Measurements from ENCODE around the gene ZNF503.
A peak's percentile ranks its signal among the peaks of the same experiment; 100 is the strongest.

Gene ZNF503

DNA sequence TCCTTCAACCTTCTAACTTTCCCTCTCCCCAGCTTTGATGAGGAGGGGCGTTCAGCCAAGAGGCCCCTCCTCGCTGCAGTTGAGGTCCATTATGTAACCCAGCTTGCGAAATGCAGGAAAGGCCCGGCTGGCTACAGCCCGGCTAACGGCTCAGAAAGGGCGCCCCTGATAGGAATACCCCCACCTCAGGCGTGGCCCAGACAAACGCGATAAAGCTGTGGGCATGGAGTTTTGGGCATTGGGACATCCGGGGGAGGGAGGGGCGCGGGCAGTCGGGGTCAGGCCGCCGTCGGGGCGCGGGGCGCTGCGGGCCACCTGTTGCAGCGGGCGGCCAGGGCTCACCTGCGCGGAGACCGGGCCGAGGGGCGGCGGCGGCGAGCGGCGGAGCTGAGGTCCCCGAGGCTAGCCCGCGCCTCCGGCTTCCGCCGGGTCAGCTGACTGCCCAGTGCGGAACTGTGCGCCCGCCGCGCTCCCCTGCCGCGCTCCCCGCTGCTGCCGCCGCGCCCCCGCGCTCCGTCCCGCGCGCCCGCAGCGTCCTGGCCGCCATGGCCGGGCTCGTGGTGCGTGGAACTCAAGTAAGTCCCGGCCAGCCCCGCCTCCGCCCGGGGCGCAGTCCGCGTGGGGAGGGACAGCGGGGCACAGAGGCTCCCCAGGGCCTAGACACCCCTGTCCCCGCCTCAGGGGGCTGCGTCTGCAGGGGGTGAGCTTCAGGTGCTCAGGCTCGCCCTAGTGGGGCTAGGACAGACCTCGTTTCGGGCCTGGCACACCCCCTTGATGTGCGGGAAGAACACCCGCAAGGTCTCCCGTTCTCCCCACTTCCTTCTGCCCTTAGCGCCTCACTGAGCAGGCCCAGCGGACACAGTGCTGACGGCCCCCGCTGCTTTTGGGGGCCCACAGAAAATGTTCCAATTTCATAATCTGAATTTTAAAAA is 29.9 kb upstream of the ZNF503 start, which contains the start of gene LRMDA:
TSS of gene LRMDA (plus strand) at position 445 of the 932 bp plus-strand sequence.
- peak in 21 of 51 donors; percentile 5 to 61 (median 30) for DNase-seq

DNA sequence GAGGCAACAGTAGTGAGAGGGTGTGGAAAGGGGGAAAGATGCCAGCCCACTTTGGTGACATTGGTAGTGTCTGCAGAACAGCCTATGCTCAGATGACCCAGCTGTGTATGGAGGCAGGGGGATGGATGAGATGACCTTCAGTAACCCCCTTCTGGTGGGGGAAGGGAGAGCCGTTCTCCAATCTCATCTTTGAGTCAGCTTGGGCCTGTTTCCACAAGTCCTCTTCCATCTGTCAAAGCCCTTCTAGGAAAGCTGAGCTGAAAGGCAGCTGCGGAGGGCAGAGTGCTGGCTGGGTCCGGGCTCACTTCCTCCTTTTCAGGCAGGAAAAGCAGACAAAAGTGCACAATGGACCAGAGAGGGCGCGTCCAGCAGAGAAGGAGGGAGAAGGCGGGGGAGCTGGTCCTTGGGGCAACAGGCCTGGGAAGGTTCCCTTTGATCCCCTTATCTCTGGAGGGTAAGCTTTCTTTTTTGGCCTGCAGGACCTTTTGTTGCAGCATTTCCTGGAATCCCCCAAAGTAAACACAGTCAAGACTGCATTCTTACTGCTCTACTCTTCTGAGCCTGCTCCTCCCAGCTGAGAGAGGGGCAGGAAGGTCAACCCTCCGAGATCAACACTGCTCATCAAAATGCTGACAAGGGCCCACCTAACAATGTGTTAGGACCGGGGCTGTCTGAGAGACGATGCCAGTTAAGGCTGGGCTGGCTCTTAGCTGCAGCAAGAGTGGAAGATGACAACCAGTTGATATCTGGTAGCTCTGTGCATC is 28.6 kb upstream of the ZNF503 start:
- DNase-seq, result peak in 12 of 51 donors; percentile 3 to 23 (median 14)

DNA sequence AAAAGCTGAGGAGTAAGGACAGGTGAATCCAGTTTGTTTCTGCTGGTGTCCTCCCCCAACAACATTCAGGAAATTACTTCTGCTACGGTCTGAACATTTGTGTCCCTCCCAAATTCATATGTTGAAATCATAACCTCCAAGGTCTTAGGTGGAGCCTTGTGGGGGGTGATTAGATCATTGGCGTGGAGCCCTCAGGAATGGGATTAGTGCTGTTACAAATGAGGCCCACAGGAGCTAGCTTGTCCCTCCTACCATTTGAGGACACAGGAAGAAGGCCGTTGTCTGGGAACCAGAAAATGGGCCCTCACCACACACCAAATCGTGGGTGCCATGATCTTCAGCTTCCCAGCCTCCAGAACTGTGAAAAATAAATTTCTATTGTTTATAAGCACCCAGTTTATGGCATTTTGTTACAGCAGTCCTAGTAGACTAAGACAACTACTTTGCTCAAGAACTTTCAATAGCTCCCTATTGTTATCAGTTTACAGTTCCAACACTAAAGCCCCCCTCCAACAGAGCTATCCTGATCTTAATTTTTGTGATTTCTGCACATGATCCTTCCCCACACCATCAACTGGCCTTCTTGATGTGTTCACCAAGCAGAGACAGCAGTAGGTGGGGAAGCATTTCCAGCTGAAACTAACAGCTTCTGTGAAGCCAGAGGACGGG is 27.7 kb upstream of the ZNF503 start:
- DNase-seq, result no peak

DNA sequence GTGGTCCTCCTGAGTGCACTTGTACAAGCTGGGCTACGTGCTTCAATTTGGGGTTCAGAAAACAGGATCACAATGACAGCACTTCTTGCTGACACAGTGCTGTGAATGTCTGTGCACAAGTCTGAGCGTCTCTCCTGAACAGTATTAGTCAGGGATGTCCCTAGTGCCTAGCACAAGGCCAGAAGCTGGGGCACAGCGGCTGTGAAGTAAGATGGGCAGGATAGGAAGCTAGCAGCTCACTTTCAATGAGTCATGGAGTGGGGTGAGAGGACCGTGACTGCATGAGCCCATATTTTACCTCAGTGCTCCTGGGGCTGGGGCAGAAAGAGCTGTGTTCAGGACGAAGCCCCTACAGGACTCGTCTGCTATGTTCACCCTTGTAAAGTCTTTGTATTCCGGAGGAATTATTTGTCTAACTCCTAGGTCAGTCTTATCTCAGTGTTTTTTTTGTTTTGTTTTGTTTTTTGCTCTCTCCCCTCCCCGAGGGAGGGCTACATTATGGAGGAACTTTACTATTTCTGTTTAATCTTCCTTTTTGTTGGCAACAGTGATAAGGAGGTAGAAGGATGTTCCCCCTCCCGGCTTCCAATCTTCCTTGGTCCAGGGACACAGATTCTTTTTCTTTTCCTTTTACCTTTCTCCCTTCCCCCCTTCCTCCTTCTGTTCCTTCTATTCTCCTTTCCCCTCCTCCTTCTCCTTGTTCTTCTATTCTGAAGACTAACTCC is 27.0 kb upstream of the ZNF503 start:
- no peak for DNase-seq

DNA sequence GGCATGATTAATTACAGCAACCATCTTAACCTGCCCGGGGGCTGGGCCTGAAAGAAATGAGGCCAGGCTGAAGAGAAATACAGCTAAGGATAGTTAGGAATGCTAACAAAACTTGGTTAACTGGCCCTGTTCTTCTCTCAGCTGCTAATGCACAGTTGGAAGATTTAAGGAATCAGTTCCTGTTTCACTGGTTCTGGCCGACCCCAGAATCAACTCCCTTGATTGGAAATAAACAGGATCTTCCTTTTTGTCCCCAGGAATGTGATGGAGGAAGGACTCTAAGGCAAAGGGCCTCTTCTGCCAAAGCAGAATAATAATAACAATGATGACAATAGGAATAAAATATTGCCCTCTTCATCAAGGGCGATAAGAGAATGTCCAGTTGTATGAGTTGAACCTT is 26.4 kb upstream of the ZNF503 start:
- DNase-seq, result no peak

DNA sequence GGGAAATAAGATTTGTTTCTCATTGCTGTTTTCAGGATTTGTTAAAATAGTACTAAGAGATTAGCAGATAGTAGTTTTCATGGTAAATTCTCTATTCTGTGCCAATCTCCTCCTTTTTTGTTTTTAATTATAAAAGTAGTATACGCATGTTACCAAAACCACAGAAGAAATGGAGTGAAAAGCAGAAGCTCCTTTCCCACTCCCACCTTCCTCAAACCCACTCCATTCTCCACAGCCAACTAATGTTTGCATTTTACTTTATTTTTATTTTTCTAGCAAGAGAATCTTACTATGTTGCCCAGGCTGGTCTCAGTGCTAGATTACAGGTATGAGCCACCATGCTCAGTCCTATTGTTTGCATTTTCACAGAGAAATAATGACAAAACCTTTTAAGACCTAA is 25.3 kb upstream of the ZNF503 start:
- DNase-seq, result no peak

DNA sequence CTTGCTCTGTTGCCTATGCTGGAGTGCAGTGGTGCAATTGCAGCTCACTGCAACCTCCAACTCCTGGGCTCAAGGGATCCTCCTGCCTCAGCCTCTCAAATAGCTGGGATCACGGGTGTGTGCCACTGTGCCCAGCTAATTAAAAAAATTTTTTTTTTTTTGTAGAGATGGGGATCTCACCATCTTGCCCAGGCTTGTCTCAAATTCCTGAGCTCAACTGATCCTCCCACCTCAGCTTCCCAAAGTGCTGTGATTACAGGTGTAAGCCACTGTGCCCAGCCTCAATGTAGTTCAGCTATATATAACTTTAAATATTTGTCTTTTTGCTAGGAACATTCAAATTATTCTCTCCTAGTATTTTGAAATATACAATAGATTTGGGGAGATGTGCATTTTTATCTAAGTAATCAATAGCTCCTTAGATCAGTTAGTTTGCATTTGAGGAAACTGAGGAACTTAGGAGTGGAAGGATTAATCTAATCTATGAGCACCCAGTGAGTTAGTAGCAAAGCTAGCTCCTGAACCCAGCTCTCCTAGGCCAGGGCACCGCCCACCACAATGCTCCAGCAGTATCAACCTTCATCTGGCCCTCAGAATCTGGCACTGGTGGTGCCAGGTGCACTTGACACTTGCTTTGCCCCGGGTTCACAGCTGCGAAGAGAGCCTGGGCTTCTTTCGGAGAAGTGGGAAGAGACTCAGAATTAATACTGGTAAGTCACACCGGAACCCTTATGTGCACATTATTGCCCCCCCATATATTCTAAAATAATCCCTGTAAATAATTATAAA is 23.9 kb upstream of the ZNF503 start:
- no peak for DNase-seq

DNA sequence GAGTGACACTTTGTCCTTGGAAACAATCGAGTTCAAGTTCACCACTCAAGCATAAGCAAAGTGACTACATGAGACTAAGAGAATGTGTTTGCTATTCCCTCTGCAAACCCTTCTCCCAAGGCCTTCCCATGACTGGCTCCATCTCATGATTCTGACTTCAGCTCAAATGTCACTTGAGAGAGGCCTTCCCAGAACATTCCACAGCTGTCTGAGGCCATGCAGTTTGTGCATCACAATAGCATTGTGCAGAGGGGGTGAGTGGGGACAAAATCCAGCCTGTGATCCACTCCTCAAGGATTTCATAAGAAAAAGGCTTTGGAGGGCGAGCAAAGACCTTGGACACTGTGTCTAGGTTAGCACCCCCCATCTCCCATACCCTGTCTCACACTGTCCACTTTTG is 23.0 kb upstream of the ZNF503 start:
- no peak for DNase-seq

DNA sequence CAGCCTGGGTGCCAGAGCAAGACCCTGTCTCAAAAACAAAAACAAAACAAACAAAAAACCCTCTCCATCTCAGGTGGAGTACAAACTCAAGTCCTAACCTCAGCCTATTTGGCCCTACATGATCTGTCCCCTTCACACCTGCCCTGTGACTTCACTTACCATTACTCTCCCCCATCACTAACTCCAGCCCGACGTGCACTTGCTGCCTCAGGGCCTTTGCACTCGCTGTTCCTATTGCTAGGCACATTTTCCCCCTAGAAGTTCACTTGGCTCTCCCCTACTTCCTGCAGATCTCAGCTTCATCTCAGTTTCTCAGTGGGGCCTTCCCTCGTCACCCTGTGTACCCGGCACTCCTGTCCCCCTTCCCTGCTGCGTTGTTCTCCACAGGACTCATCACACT is 21.3 kb upstream of the ZNF503 start:
- DNase-seq, result no peak

DNA sequence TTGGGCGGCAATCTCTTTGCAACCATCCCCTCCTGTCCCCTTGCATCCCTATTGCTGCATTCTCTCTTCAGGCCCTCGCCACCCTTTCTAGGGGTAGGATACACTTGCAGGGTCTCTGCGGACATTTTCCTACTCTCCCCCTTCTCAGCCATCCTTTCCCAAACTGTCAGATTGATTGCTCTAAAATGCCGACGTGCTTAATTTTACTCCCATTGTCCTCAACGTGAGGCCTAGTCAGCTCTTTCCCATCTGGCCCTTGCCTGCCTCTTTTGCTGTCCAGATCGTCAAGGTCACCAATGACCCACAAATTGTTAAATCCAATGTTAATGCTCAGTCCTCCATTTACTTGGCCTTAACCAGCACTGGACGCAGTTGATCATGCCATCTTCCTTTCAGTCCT is 17.1 kb upstream of the ZNF503 start:
- no peak for DNase-seq

DNA sequence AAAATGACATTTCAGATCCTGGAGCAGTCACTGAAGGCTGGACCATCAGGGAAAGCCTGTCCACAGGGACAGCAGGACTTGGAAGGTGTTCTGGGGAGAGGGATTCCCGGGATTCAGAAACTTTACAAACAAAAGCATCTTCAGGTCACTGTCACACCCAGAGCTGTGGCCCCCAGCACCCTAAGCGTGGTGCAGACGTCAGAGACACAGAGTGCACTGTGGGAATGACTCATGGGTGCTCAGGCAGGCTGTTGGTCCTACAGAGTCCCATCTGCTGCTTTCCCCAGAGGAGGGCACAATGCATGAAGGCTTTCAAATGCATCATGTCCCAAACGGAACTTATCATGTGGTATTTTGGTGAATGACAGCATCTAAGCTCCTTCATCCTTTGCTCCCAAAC is 16.7 kb upstream of the ZNF503 start:
- DNase-seq, result no peak

DNA sequence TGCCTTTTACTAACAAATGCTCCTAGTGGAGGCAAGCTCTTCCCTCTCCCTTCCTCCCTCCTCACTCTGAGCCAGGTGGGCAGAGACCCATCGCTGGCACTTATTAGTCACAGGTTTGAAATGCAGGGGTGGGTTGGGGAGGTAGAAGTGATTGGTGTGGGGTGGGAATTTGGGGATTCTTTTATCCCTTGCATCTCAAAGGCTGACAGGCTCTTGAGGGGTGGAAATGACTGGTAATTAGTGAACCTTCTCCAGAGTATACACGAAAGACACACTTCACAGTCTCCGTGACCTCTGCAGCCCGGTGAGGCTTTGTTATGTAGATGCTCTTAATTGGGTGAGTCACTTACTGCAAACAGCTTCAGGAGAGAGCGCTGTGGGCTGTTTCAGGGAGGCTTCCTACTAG is 16.0 kb upstream of the ZNF503 start:
- DNase-seq, result peak in 1 of 51 donors; percentile 38

DNA sequence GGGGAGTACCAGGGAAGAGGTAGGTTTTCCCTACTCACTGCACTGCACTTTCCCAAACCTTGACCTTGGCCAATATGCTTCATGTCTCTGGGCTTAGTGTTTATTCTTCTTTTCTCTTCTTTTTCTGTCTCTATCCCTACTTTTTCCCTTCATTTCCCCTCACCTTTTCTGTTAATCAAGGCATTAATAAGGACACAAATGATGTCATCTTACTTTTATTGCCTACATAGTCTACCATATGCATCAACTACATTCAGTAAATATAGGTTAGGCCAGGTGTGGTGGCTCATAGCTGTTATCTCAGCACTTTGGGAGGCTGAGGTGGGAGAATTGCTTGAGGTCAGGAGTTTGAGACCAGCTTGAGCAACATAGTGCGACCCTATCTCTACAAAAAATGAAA is 13.0 kb upstream of the ZNF503 start:
- DNase-seq, result no peak

DNA sequence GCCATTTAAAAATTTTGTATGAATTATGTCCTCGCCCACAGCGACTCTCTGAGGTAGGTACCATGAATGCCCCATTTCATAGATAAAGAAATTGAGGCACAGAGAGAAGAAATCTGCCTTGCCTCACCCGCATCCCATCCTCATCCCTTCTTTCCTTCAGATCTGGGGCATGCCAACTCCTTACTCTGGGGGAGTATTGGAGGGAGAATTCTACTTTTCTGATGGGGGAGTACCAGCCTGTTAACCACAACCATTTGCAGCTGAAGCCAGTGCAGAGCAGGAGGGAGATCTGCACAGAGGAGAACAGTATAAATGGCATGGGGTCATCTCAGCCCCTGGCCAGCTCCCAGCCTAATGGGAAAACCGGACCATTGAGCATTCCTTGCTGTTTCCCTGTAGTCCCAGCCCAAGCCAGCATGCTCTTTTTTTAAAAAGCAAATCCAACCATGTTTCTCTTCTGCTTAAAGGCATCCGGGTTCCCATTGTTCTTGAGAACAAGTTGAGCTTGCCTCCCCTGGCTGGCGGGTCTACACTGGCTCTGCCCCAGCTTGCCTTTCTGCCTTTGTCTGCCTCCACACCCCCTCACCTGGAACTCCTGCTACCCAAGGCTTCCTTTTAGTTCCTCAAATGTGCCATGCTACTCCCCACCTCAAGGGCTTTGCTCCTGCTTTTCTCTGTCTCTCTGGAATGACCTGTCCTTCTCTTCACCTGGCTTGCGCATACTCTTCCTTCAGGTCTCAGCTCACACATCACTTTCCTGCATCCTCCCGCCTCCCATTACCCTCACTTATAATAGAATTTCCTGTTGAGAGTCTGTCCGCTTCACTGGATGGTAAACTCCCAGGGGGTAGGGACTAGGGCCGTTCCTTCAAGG is 8.8 kb upstream of the ZNF503 start:
- DNase-seq, result no peak

DNA sequence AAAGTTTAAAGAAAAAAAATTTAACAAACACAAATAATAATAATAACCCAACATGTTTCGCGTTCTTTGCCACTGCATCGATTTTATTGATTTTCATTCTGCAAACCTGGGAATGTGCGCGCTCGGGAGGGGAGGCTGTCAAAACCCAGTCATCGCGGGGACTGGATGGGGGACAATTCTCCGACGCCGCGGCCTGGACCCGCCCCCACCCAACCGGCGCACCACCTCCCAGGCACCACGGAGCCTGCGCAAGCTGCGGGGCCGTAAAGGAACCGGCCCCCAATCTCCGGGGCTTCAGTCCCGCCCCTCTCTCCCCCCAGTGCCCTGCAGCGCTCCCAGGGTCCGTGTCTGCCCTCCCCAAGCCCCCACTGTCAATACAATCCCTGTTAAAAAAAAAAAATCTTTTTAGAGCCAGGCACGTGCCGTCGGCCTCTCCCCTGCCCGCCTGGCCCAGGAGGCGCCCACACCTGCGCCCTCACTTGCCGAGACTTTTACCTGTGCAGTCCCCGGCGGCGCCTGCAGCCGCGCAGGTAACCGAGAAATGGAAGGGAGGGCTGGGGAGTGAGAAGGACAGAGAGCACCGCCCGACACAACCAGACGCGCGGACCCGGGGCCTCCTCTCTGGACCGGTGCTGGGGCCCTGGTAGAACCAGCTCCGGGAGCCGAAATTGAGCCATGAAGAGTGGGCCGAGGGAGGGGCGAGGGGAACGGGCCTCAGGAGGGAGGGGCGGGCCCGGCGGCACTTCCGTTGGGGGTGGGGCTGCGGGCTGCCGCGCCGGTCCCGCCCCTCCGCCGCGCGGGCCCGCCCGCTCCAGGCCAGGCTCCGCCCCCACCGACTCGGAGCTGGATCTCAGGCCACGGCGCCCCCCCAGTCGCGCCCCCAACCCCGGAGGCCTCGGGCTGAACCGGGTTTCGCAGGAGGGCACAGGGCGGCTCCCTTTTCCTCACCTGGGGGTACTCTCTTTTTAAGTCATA is 7.6 kb upstream of the ZNF503 start:
- DNase-seq, result peak in 26 of 51 donors; percentile 18 to 65 (median 42)

DNA sequence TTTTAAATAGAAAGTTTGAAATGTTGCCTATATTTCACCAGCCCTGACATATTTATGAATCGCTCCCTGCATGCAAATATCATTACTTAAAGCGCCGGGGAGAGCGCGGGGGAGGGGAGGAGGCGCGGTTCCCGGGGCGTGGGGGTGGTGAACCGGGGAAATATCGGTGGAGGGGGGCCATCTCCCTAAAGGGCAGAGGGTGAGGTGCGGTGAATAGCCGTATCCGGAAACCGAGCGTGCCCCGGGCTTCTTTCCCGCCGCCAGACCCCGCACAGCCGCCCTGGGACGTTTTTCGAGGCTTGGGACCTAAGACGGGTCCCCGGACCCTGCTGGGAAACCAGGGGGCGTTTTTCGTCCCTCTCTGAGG is 6.9 kb upstream of the ZNF503 start:
- no peak for DNase-seq

DNA sequence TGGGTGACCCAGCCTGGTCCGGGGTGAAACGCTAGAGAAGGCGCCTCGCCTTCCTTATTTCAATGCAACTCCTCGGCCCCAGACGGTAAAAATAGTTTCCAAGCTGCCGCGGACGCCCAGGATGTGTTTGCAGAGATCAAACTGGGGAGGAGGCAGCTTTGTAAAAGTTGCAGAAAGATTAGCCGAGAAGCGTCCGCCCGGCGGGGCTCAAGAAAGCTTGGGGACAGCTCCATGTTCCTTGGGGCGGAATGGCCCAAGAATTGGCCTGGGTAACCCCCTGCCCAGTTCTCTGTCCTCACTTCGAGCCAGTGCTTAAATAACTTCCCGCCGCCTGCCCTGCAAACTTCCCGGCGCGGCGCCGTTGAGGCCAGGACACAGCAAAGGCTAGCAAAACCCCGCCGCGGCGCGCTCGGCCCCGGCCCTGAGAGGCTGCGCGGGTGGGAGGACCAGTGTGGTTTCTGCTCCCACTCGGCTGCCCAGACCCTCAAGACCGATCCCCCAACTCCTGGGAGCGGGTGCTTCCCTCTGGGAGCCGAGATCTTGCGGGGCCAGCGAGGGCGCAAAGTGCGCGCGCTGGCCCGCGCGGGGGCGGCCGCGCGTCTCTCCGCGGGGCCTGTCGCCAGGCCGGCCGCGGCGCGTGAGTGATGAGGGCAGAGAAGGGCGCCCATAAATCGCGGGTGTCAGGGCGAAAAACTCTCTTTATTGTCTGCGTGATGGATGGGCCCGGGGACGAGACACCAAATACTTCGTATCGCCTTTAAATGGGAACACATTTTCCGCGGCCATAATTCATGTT is 6.3 kb upstream of the ZNF503 start:
- peak in 5 of 51 donors; percentile 7 to 41 (median 34) for DNase-seq
